ENCODE results near the gene GNAS.

GNAS gene

GRCh38 chr20:58851221-58851968 is 1.1 kb upstream of the GNAS start:
- H3K4me3 ChIP-seq (replicated peaks; ENCODE audit: low read depth, low read length), result peak overlapping the region; percentile 71
- DNase-seq (ENCODE audit: low read depth), result no peak
- TF ChIP-seq, protein P1, sequence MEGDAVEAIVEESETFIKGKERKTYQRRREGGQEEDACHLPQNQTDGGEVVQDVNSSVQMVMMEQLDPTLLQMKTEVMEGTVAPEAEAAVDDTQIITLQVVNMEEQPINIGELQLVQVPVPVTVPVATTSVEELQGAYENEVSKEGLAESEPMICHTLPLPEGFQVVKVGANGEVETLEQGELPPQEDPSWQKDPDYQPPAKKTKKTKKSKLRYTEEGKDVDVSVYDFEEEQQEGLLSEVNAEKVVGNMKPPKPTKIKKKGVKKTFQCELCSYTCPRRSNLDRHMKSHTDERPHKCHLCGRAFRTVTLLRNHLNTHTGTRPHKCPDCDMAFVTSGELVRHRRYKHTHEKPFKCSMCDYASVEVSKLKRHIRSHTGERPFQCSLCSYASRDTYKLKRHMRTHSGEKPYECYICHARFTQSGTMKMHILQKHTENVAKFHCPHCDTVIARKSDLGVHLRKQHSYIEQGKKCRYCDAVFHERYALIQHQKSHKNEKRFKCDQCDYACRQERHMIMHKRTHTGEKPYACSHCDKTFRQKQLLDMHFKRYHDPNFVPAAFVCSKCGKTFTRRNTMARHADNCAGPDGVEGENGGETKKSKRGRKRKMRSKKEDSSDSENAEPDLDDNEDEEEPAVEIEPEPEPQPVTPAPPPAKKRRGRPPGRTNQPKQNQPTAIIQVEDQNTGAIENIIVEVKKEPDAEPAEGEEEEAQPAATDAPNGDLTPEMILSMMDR (IDR thresholded peaks at IDR 0.05; ENCODE audit: low read length, missing control alignments), result no peak

DNA sequence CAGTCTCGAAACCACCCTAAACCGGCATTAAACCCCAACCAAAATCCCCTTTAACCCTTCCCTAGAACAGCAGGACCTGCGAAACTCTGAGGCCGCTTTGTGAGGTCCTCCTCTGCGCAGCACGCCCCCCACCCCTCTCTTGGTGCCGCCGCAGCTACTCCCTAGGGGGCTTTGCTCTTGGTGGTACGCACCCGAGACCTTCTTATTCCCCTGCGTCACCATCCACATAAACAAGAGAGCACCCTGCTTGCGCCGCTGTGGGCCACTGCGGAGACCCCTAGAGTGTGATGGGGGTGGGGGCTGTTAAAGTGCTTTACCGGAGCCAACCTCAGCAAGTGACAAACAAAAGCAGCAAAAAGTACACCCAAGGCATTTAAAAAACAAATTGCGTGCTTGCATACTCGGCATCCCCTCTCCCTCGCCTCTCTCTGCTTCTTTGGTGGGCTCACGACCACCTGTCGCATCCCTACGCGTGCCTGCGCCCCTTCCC is 502 bp upstream of the GNAS start:
- H3K4me3 ChIP-seq (replicated peaks; ENCODE audit: low read depth, low read length), result peak overlapping the region; percentile 71
- TF ChIP-seq, protein P1 (IDR thresholded peaks at IDR 0.05; ENCODE audit: low read length, missing control alignments), result no peak
- DNase-seq (ENCODE audit: low read depth), result no peak

GRCh38 chr20:58853466-58853865 is 950 bp downstream of the GNAS start:
- no peak overlapping the region for H3K4me3 ChIP-seq (replicated peaks; ENCODE audit: low read depth, low read length)
- TF ChIP-seq, protein P1 (IDR thresholded peaks at IDR 0.05; ENCODE audit: low read length, missing control alignments), result no peak
- no peak for DNase-seq (ENCODE audit: low read depth)

DNA sequence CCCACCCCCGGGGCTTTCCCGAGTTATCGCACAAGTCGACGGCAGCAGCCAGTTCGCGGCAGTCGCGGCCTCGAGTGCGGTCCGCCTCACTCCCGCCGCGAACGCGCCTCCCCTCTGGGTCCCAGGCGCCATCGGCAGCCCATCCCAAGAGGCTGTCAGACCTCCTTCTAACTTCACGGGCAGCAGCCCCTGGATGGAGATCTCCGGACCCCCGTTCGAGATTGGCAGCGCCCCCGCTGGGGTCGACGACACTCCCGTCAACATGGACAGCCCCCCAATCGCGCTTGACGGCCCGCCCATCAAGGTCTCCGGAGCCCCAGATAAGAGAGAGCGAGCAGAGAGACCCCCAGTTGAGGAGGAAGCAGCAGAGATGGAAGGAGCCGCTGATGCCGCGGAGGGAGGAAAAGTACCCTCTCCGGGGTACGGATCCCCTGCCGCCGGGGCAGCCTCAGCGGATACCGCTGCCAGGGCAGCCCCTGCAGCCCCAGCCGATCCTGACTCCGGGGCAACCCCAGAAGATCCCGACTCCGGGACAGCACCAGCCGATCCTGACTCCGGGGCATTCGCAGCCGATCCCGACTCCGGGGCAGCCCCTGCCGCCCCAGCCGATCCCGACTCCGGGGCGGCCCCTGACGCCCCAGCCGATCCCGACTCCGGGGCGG is 1.6 kb downstream of the GNAS start:
- DNase-seq (ENCODE audit: low read depth), result no peak
- TF ChIP-seq, protein P1 (IDR thresholded peaks at IDR 0.05; ENCODE audit: low read length, missing control alignments), result no peak
- H3K4me3 ChIP-seq (replicated peaks; ENCODE audit: low read depth, low read length), result no peak overlapping the region

DNA sequence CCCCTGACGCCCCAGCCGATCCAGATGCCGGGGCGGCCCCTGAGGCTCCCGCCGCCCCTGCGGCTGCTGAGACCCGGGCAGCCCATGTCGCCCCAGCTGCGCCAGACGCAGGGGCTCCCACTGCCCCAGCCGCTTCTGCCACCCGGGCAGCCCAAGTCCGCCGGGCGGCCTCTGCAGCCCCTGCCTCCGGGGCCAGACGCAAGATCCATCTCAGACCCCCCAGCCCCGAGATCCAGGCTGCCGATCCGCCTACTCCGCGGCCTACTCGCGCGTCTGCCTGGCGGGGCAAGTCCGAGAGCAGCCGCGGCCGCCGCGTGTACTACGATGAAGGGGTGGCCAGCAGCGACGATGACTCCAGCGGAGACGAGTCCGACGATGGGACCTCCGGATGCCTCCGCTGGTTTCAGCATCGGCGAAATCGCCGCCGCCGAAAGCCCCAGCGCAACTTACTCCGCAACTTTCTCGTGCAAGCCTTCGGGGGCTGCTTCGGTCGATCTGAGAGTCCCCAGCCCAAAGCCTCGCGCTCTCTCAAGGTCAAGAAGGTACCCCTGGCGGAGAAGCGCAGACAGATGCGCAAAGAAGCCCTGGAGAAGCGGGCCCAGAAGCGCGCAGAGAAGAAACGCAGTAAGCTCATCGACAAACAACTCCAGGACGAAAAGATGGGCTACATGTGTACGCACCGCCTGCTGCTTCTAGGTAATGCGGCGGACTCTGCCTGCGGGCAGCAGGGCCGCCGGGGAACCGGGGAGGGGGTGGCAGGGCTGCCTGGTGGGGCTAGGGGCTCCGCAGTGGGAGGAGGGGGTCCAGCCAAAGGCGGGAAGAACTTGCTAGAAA is 2.3 kb downstream of the GNAS start:
- TF ChIP-seq, protein P1 (IDR thresholded peaks at IDR 0.05; ENCODE audit: low read length, missing control alignments), result no peak
- H3K4me3 ChIP-seq (replicated peaks; ENCODE audit: low read depth, low read length), result no peak overlapping the region
- no peak for DNase-seq (ENCODE audit: low read depth)

DNA sequence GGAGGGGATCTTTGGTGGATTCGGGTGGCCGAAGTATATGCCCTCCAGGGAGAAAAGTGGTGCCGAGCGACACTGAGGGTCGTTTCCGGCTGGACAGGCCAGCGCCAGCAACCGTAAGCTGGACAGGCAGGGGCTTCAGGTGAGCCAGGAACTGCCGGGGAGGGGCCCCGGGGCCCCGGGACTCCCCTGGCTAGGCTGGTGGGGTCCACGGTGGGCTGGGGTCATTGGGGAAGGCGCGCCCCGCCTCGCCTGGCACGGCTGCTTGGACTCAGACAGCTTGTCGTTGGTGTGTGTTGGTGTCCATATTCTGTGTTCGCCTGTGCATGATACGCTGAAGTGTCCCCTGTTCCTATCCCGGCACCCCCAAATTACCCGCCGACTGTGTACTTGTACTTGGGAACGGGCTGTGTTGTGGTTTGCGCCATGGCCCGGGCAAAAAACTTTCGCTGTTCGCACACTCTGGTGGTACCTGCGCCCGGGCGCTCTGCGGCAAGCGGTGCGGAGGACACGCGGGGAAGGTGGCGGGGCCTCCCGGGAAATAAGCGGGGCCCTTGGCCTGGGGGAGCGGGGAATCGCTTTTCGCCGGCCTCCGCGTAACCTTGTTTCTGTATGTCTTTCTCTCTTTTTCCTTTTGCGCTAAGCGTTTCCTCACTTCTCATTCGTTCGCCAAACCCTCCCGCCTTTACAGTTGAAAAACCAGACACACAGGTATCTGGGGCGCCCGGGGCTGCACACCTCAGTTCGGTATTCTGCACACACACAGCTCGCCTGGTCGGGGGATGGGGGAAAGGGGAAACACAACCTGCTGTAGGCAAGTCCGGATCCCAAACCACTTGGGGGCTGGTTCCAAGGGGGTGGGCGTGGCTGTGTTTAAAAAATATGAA is 3.2 kb downstream of the GNAS start:
- H3K4me3 ChIP-seq (replicated peaks; ENCODE audit: low read depth, low read length), result no peak overlapping the region
- TF ChIP-seq, protein P1 (IDR thresholded peaks at IDR 0.05; ENCODE audit: low read length, missing control alignments), result no peak
- no peak for DNase-seq (ENCODE audit: low read depth)

All from fibroblast of pulmonary artery (primary cell).